NOMO-1 treated with DMSO at 0.1 percent for 48 hours (cell line): ENCODE results near the gene SLC26A11.
"Not testable (repeated sequence)": the region's sequence is repeated elsewhere in the genome, so short reads cannot be mapped to it uniquely, and the experiment has no call there.

ENCODE experiments used
- DNase-seq: peaks from one replicate; lab custom pipeline; 2025; ENCODE audit not compliant: unreplicated experiment; lab: John Stamatoyannopoulos, UW

The SLC26A11 gene

GRCh38 chr17:80279895-80280294, 59.7 kb downstream of the SLC26A11 start:
- no peak for DNase-seq

GRCh38 chr17:80281516-80281915, 61.3 kb downstream of the SLC26A11 start:
- no peak for DNase-seq

- no peak for DNase-seq
These were observed 63.1 kb downstream of the SLC26A11 start for GRCh38 chr17:80283116-80283852.

- DNase-seq: no peak
These were observed 64.4 kb downstream of the SLC26A11 start for GRCh38 chr17:80284631-80285030.

- DNase-seq: no peak
These were observed 65.2 kb downstream of the SLC26A11 start for GRCh38 chr17:80285237-80285920.

- DNase-seq: no peak
These were observed 66.4 kb downstream of the SLC26A11 start for GRCh38 chr17:80286638-80286960.

- DNase-seq: no peak
These were observed 66.8 kb downstream of the SLC26A11 start for GRCh38 chr17:80287038-80287437.

GRCh38 chr17:80287806-80288567, 67.8 kb downstream of the SLC26A11 start:
- DNase-seq: no peak

GRCh38 chr17:80289616-80290015, 69.4 kb downstream of the SLC26A11 start:
- no peak for DNase-seq

GRCh38 chr17:80290156-80290555, 69.9 kb downstream of the SLC26A11 start:
- no peak for DNase-seq

- DNase-seq: no peak
These were observed 71.0 kb downstream of the SLC26A11 start for GRCh38 chr17:80291260-80291659.

GRCh38 chr17:80291691-80292487, 71.7 kb downstream of the SLC26A11 start:
- DNase-seq: no peak

- no peak for DNase-seq
These were observed 72.3 kb downstream of the SLC26A11 start for GRCh38 chr17:80292521-80292971.

- DNase-seq: no peak
These were observed 74.0 kb downstream of the SLC26A11 start for GRCh38 chr17:80294210-80294609.

- no peak for DNase-seq
These were observed 74.4 kb downstream of the SLC26A11 start for GRCh38 chr17:80294653-80295052.

GRCh38 chr17:80295146-80295545, 74.9 kb downstream of the SLC26A11 start:
- DNase-seq: no peak

GRCh38 chr17:80295559-80295958, 75.3 kb downstream of the SLC26A11 start:
- DNase-seq: no peak

- no peak for DNase-seq
These were observed 76.0 kb downstream of the SLC26A11 start for GRCh38 chr17:80296221-80296620.

GRCh38 chr17:80297996-80298560, 77.9 kb downstream of the SLC26A11 start:
- no peak for DNase-seq

- not testable (repeated sequence) for DNase-seq
These were observed 79.3 kb downstream of the SLC26A11 start for GRCh38 chr17:80299350-80300100.
